GM12801 (cell line): ENCODE data around the gene ORAI3.

Experiments used
- TF ChIP-seq, protein P1 (sequence below): IDR thresholded peaks from one replicate; pipeline ENCODE4 v1.5.1; 2011; ENCODE audit warnings: control low read depth; ENCODE audit not compliant: insufficient read length; ENCODE audit errors: extremely low read depth

ORAI3 gene

DNA sequence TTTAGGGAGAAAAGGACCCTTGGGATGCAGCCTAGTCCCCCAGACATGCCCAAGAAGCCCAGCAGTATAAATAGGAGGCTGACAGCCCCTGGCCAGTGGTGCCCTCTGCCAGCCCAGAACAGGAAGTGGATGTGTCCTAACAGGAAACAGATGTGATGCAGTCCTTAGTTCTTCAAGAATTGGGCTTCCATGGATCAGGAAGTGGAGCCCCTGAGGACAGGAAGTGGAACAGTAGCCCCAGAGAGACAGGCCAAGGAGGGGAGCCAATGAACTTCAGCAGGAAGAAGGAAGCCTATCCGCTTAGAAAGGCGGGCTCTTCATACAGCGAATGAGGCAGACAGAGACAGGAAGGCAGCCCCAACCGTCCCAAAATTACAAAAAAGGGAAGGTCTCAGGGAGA lies 45.3 kb upstream of the ORAI3 start:
- TF ChIP-seq, protein P1, sequence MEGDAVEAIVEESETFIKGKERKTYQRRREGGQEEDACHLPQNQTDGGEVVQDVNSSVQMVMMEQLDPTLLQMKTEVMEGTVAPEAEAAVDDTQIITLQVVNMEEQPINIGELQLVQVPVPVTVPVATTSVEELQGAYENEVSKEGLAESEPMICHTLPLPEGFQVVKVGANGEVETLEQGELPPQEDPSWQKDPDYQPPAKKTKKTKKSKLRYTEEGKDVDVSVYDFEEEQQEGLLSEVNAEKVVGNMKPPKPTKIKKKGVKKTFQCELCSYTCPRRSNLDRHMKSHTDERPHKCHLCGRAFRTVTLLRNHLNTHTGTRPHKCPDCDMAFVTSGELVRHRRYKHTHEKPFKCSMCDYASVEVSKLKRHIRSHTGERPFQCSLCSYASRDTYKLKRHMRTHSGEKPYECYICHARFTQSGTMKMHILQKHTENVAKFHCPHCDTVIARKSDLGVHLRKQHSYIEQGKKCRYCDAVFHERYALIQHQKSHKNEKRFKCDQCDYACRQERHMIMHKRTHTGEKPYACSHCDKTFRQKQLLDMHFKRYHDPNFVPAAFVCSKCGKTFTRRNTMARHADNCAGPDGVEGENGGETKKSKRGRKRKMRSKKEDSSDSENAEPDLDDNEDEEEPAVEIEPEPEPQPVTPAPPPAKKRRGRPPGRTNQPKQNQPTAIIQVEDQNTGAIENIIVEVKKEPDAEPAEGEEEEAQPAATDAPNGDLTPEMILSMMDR: no peak

DNA sequence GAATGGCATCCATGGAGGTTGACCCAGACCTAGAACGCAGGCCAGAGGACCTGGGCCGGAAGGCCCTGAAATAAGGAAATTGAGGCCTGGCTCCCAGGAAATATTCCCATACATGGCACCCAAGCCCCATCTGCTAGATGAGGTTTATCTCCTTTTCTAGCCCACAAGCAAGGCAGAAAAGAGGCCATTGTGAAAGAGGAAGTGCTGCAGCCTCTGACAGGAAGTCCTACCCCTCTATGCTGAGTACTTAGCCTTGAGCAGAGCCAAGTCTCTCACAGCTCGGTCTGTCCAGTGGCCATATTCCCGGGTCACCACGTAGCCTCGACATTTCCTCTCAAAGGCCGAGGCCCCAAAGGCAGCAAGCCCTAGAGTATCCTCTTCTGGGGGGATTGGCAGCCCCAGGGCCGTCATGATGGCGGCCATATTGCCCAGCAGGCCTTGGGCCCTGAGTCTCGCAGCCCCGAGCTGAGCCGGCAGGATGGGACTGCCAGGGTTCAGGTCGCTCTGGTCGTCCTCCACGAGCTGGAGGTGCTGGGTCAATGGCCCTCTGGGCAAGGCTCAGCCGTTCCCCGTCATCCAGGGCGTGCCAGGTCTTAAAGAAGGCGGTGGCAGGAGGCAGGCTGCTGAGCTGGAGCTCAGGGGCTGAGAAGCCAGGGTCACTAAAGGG lies 44.6 kb upstream of the ORAI3 start:
- TF ChIP-seq, protein P1: no peak

DNA sequence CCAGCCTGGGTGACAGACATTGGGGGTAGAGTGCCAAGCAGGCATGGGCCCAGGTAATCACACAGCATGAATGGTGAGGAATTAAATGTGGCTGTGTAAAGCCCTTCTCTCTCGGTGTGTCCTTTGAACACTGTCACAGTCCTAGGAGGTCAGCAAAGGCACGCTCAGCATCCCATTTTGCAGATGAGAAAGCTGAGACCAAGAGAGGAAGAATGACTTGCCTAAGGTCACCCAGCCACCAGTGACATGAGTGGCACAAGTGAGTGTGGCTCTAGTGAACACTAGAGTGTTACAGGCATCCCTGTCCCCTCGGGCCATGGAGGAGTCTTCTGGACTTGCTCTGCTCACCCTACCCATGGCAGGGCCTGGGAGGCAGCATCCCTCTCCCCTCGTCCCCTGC lies 41.8 kb upstream of the ORAI3 start:
- TF ChIP-seq, protein P1: no peak

- TF ChIP-seq, protein P1: no peak
These were observed 38.3 kb upstream of the ORAI3 start for GRCh38 chr16:30910427-30911029.

- TF ChIP-seq, protein P1: no peak
These were observed 36.0 kb upstream of the ORAI3 start for GRCh38 chr16:30912794-30913412.

- TF ChIP-seq, protein P1: no peak
These were observed 34.0 kb upstream of the ORAI3 start for GRCh38 chr16:30914830-30915229.

GRCh38 chr16:30918614-30919013 lies 30.3 kb upstream of the ORAI3 start:
- TF ChIP-seq, protein P1: no peak
